Measurements from ENCODE around the gene TEX55.
A peak's percentile ranks its signal among the peaks of the same experiment; 100 is the strongest.
"Not testable (repeated sequence)": the region's sequence is repeated elsewhere in the genome, so short reads cannot be mapped to it uniquely, and the experiment has no call there.

Gene TEX55

DNA sequence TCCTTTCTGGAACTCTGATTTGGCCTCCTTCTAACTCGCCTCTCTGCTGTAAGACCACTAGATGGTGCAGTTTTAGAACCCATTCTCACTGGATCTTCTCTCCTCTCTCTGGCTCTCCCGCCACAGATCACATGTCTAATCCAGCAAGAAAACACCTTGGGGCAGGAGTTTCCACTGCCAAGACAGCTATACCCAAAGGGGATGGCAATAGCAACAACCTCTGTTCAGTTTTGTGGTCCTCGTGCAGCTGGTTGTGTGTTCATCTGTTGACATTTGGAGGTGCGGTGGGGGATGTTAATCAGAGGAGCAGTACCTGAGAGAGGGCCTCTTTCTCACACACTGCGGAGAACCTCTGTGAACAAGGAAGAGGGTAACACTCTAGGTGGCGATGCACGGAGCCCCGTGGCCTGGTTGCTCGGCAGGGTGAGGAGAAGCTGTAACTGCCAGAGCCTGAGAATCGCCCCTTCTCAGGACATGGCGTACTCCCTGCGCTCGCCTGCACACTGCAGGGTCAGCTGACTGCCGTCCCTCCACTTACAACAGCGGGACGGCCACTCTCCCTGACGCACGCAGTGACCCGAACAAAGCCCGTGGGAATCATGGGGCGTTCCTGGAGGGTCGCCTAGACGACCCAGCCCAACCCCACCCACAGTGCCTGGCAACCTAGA lies at the start of gene TEX55:
Gene TEX55, plus strand, starts transcription at position 666 of the 668 bp plus-strand sequence. CDS start 25 bp downstream, outside the sequence.
- ATAC-seq (peak; percentile 61), DNase-seq (no peak)

DNA sequence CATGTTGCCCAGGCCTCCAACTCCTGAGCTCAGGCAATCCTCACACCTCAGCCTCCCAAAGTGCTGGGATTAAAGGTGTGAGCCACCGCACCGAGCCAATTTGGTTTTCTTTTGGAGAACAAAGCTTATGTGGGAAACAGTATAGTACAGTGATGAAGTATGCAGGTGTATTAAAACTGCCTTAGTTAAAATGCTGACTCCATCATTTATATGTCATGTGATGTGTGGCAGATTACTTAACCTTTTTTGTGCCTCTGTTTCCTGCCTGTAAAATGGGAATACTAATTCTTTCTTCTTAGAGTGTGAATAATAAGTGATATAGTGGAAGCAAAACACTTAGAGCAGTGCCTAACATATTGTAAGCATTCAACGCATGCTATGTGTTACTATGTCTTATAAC lies 48.0 kb upstream of the TEX55 start:
- ATAC-seq, result no peak
- no peak for DNase-seq

DNA sequence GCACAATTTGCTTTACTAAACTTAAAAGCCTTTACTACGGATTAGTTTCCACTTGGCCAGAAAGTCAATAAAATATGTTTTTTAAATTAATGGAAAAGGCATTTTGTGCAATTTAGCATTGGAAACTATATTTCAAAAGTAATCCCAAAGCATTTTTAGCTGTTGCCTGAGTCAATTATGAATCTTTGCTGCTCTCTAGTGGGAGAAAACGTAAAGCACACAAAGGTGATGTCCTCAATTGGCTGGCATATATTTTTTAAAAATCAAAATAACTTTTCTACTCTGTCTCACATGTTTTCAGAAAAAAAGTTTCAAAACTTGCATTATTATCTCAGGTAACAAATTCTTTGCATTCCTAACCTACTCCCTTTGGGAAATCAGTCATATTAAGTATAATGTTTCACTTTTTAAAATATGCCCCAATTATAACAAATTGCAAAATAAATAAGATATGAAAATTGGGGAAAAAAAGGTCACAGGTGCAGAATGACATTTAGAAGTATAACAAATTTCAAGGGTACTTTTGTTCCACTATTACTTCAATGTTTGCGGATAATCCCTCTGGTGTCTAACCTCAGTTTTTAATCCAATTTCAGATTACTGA lies 47.2 kb upstream of the TEX55 start:
- no peak for ATAC-seq

DNA sequence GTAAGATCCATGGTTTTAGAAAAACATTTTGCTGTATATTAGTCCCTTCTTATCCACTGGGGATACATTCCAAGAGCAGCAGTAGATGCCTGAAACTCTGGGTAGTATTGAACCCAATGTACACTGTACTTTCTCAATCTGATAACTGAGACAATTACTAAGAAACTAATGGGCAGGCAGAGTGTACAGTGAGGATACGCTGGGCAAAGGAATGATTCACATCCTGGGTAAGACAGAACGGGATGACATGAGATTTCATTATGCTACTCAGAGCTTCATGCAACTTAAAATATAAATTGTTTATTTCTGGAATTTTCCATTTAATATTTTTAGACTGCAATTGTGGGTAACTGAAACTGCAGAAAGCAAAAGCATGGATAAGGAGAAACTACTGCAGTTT lies 46.2 kb upstream of the TEX55 start:
- DNase-seq (no peak), ATAC-seq (no peak)

More for the DNA sequence above, 47.2 kb upstream of the TEX55 start:
- DNase-seq, result no peak

DNA sequence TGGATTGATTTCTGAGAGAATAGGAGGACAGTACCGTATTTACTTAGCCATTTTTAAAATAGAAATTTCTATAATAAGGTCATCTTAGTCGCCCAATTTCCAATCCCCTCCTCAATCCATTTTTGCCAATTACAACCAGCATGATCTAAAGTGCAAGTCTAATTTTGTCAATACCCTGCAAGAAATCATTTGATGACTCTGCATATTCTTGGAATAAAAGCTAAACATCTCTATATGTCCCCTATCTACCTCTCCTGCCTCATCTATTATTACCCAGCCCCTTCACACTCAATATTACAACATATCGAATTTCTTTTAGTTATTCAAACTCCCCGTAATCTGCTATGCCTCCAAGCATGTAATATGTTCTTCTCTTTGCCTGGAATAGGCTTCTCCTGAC lies 41.9 kb upstream of the TEX55 start:
- no peak for DNase-seq
- no peak for ATAC-seq

DNA sequence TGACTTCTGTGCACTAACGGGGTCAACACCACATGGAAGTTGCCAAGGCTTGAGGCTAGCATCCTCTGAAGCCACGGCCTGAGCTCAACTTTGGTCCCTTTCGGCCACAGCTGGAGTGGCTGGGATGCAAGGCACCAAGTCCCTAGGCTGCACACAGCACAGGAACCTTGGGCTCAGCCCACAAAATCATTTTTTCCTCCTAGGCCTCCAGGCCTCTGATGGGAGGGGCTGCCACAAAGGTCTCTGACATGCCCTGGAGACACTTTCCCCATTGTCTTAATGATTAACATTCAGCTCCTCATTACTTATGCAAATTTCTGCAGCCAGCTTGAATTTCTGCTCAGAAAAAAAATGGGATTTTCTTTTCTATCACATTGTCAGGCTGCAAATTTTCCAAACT lies 27.6 kb upstream of the TEX55 start:
- not testable (repeated sequence) for DNase-seq, ATAC-seq

DNA sequence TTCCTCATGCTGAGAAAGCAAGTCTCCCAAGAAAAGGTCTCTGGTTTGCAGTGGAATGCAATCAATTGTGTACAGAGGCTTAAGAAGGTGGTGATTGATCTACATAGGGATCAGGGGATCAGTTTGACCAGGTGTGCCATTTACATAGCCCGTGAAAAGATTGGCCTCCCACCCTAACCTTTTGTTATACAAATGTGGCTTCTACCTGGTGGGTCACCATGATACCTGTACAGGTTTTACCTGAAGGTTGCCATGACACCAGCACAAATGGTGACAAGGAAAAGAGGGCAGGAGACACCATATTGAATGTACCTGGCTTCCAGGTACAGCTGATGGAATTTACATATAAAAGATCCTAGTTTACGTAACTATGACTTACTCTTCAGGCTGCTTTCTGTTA lies 25.5 kb upstream of the TEX55 start:
- ATAC-seq (no peak), DNase-seq (no peak)

DNA sequence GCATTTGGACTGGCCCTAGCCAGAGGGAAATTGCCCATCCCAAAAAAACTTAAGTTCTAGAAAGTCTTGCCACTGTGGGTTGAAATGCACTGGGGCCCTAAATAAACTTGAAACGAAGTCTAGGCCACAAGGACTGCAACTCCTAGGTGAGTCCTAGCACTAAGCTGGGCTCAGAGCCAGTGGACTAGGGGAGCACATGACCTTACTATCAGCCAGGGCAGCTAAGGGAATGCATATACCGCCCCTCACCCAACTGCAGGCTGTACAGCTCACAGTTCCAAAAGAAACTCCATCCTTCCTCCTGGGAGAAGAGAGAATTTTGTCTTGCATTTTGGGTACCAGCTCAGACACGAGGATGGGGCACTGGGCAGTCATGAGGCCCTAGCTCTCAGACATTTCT lies 23.6 kb upstream of the TEX55 start:
- ATAC-seq, result no peak
- DNase-seq, result no peak

DNA sequence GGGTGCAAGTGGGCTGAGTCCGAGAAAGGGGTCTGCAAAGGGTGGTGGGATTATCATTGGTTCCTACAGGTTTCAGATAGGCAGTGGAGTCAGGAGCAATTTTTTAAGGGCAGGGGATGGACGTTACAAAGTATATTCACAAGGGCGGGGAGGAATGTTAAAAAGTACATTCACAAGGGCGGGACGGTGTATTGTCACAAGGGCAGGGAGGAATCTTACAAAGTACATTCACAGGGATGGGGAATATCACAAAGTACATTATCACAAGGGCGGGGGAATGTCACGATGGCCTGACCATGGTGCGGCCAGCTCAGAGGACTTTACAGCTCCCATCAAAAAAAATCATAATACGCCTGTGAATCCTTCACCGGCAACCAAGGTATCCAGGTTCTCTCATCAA lies 20.6 kb upstream of the TEX55 start:
- ATAC-seq (no peak), DNase-seq (no peak)

DNA sequence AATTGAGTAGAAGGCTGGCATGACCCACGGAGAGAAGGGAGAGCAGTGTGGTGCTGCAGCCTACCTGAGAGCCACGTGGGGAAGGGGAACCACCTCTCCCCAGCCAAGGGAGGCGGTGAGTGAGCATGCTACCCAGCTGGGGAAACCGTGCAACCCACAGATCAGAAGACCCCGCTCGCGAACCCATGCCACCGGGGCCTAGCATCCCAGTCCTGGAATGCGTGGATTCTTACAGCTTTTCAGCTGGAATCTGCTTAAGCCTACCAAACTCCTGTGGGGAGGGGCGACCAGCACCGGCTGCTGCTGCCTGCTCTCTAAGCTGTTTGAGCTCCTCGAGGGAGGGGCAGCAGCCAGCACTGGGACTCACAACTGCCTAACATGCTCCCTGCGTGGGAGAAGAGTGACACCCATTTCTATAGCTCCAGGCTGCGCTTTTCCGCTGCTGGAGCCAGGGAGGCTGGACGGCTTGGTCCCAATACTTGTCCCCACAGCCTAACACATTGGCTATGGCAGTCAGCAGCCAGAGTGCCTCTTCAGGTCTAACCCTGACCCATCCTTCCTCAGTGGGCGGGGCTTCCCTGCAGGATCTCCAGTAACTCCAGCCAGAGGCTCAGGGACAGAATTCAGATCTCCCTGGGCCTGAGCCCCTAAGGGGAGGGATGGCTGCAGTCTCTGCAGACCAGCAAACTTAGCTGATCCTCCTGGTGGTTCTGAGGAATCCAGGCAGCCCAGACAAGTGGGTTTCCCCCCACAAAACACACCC lies 20.0 kb upstream of the TEX55 start:
- ATAC-seq (no peak), DNase-seq (no peak)

DNA sequence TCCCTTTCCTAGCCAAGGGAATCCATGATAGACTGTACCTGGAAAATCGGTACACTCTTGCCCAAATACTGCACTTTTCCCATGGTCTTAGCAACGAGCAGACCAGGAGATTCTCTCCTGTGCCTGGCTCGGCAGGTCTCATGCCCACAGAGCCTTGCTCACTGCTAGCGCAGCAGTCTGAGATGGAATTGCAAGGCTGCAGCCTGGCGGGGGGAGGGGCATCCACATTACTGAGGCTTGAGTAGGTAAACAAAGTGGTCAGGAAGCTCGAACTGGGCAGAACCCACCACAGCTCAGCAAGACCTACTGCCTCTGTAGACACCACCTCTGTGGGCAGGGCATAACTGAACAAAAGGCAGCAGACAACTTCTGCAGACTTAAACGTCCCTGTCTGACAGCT lies 15.7 kb upstream of the TEX55 start:
- not testable (repeated sequence) for DNase-seq, ATAC-seq

DNA sequence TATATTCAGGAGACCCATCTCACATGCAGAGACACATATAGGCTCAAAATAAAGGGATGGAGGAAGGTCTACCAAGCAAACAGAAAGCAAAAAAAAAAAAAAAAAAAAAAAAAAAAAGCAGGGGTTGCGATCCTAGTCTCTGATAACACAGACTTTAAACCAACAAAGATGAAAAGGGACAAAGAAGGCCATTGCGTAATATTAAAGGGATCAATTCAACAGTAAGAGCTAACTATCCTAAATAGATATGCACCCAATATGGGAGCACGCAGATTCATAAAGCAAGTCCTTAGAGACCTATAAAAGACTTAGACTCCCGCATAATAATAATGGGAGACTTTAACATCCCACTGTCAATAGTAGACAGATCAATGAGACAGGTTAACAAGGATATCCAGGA lies 13.7 kb upstream of the TEX55 start:
- DNase-seq, ATAC-seq: not testable (repeated sequence)

DNA sequence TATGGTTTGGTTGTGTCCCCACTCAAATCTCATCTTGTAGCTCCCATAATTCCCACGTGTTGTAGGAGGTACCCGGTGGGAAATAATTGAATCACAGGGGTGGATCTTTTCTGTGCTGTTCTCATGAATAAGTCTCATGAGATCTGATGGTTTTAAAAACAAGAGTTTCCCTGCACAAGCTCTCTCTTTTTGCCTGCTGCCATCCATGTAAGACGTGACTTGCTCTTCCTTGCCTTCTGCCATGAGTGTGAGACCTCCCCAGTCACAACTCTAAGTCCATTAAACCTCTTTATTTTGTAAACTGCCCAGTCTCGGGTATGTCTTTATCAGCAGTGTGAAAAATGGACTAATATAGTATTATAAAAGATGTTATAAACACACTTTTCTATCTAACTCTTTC lies 6.6 kb upstream of the TEX55 start:
- DNase-seq, ATAC-seq: not testable (repeated sequence)

DNA sequence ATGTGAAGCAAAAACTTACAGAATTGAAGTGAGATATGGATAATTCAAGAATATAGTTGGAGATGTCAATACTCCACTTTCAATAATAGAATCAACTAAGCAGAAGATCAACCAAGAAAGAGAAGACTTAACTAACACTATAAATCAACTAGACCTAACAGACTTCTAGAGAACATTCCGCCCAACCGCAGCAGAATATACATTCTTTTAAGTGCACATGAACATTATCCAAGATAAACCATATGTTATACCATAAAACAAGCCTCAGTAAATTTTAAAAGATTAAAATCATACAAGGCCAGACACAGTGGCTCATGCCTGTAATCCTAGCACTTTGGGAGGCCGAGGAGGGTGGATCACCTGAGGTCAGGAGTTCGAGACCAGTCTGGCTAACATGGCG lies 5.5 kb upstream of the TEX55 start:
- no peak for ATAC-seq
- no peak for DNase-seq

DNA sequence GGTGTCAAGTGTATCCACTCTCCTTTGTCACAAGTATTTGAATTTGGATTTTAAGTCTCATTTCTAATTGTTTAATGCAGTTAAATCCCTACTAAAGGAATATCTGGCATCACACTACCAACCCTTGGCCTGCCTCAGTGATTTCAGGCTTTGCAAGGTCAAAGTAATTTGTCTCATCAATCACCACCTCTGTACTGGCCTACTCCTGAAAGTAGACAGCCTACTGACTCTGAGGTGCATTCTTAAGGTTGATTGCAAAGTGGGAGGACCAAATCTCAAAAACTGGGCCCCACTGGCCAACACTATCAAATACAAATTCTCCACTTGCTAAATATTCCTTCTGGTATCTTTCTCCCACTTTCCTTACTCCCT lies 851 bp upstream of the TEX55 start:
- no peak for ATAC-seq
- DNase-seq, result no peak

DNA sequence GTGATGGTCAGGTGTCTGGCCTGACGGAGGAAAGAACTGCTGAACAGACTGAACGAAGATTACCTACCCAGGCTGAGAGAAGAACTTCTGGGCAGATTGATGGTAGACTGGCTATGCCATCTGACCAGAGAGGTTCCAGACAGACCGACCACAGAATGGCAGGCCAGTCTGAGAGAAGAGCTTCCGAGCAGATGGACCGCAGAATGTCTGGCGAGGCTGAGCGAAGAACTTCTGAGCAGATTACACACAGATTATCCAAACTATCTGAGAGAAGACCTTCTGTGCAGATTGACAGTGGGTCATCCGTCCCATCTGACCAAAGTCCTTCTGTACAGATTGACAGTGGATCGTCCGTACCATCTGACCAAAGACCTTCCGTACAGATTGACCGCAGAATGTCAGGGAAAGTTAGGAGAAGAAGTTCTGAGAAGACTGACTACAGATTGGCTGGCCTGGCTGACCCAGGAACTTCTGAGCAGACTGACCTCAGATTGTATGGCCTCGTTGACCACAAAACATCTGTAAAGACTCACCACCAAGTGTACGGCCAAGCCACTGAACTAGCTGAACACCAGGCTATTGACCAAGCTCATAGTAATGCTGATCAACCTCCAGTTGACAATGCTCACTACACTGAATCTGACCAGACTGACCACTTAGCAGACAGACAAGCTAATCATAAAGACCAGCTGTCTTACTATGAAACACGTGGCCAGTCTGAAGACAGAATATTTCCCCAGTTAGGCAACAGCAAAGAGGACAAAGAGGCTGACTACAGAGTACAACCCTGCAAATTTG lies 812 bp downstream of the TEX55 start:
- DNase-seq (no peak), ATAC-seq (no peak)

DNA sequence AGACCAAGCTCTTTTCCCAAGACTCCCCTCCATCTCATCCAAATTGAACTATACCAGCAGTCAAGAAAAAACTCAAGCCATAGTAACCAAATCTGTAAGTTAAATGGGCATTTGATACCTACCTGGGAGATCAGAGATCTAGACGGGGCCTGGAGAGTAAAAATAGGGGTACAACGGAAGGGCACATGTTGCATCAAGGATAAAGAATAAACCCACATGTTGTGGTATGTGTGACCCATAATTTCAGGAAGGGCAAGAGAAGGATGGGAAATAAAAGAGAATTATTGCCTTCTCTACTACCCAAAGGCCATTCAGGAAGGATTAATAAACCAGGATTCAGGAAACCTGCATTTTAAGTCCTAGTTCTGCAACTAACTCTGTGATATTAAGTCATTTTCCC lies 1.5 kb downstream of the TEX55 start:
- ATAC-seq (no peak), DNase-seq (no peak)

DNA sequence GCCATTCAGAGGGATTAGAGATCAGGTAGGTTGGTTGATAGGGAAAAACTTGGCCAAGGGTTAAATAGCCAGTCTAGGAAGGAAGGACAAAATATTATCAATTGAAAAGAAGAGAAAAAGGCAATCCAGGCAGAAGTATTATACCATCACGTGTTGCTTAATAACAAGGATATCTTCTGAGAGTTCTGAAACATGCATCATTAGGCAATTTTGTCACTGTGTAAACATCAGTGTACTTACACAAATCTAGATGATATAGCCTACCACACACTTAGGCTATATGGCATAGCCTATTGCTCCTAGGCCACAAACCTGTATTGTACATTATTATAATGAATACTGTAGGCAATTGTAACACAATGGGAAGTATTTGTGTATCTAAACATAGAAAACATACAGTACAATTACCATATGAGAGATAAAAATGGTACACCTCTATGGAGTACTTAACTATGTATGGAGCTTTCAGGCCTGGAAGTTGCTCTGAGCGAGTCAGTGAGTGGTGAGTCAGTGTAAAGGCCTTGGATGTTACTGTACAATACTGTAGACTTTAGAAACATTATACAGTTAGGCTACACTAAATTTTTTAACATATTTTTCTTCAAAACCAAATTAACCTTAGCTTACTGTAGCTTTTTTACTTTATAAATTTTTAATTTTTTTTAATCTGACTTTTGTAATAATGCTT lies 2.7 kb downstream of the TEX55 start:
- no peak for DNase-seq
- ATAC-seq, result no peak

DNA sequence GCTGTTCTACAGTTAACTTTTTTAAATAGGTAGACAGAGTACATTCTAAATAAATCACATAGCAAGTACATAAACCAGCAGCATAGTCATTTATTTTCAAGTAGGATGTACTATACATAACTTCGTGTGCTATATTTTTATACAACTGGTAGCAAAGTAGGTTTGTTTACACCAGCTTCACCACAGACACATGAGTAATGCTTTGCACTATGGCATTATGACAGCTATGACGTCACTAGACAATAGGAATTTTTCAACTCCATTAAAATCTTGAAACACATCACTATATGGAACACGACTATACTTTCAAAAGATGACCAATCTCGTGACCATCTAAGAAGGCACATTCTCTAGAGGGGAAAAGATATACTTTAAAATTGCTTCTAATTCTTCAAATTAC lies 3.5 kb downstream of the TEX55 start:
- no peak for DNase-seq
- ATAC-seq, result no peak

DNA sequence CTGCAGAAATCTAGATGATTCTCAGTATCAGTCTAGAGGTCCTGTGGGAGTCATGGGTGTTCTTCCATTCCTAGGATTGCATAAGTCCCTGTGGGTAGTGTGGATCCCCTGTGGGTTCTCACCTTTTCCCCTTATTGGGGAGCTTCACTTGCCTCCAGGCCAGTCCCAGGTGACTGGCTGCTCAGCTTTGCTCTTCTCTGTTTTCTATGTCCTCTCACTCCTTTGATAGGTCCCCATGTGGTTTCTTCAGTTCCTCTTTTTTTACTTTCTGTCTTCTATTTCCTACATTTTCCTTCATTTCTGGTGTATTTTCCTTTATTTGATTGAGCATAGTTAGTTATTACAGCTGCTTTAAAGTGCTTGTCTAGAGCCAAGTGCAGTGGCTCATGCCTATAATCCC lies 10.9 kb downstream of the TEX55 start:
- no peak for ATAC-seq
- no peak for DNase-seq

DNA sequence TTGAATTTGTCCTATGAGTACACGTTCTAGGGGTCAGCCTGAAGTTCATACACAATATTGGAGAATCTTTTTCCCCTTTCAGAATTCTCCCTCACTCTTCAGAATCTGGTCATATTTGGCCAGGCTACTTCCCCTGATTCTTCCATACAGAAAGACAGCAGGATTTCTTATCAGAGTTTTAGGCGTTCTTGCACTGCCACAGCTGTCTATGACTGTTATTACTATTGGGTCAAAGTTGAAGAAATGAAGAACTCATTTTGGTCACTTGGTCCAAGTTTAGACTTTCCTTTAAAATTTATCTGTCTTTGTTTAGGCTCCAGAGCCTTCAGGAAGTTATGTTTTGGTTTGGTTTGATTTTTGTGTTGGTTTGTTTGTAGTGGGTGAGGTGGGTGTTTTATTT lies 12.0 kb downstream of the TEX55 start:
- ATAC-seq (no peak), DNase-seq (no peak)

DNA sequence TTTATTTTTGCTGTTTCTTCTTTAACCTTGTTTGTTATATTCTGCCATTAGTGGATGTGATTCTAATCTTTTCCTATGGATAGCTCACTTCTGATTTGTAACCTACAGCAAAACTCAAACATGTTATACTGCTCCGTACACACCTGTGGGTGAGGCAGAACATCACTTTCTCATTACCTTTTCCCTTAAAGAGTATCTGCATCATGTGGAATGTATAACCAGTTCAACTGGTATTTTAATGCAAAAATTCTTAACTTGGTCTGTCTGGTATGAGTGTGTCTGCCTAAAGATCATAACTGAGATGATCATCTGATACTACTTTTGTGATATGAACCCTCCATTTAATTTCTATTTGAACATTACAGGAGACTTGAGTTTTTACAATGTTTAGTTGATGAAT lies 14.4 kb downstream of the TEX55 start:
- no peak for ATAC-seq

More for the DNA sequence above, 14.4 kb downstream of the TEX55 start:
- no peak for DNase-seq
